RCC 7860 (cell line): ENCODE data around the gene TP53BP1.

Experiments used
- DNase-seq: peaks from one replicate; pipeline ENCODE4 v3.0.0-alpha.2; 2015; ENCODE audit warnings: low spot score
- FAIRE-seq: peaks from 2 replicates; lab custom pipeline; 2012; peaks lifted over from hg19 to GRCh38; lab: Jason Lieb, UNC

The TP53BP1 gene

GRCh38 chr15:43518197-43518761 is 25.3 kb upstream of the TP53BP1 start:
- FAIRE-seq (no peak), DNase-seq (no peak)

- DNase-seq = no peak
- no peak for FAIRE-seq
These were observed 24.6 kb upstream of the TP53BP1 start, which contains the start of gene MAP1A for GRCh38 chr15:43517354-43518196. Gene MAP1A (plus strand): TSS chr15:43517608. CDS start chr15:43521474, 3,866 bp downstream.

- DNase-seq (no peak), FAIRE-seq (no peak)
These were observed 23.9 kb upstream of the TP53BP1 start for GRCh38 chr15:43516801-43517353.

GRCh38 chr15:43516185-43516584 is 23.2 kb upstream of the TP53BP1 start:
- DNase-seq (no peak), FAIRE-seq (no peak)

- DNase-seq = no peak
- FAIRE-seq = no peak
These were observed 22.8 kb upstream of the TP53BP1 start for GRCh38 chr15:43515741-43516140.

GRCh38 chr15:43514241-43515057 is 21.5 kb upstream of the TP53BP1 start:
- FAIRE-seq = no peak
- no peak for DNase-seq

GRCh38 chr15:43513550-43513949 is 20.6 kb upstream of the TP53BP1 start:
- FAIRE-seq (no peak), DNase-seq (no peak)

- DNase-seq = peak; percentile 9
- FAIRE-seq = no peak
These were observed 18.3 kb upstream of the TP53BP1 start for GRCh38 chr15:43511012-43511885.

- FAIRE-seq = peak; percentile 62
These were observed 17.4 kb upstream of the TP53BP1 start for GRCh38 chr15:43510200-43511011.

GRCh38 chr15:43509660-43510199 is 16.8 kb upstream of the TP53BP1 start:
- no peak for FAIRE-seq

More at GRCh38 chr15:43510200-43511011, 17.4 kb upstream of the TP53BP1 start:
- DNase-seq = peak; percentile 95

GRCh38 chr15:43508991-43509659 is 16.2 kb upstream of the TP53BP1 start:
- FAIRE-seq (no peak), DNase-seq (no peak)

More at GRCh38 chr15:43509660-43510199, 16.8 kb upstream of the TP53BP1 start:
- DNase-seq = no peak

GRCh38 chr15:43508421-43508820 is 15.5 kb upstream of the TP53BP1 start:
- FAIRE-seq (no peak), DNase-seq (no peak)

GRCh38 chr15:43505738-43506137 is 12.8 kb upstream of the TP53BP1 start:
- DNase-seq = no peak
- FAIRE-seq = no peak

GRCh38 chr15:43499635-43500034 is 6.7 kb upstream of the TP53BP1 start:
- FAIRE-seq = no peak
- DNase-seq = no peak

- DNase-seq (no peak), FAIRE-seq (no peak)
These were observed 6.0 kb upstream of the TP53BP1 start for GRCh38 chr15:43498990-43499389.

- DNase-seq = no peak
These were observed 932 bp upstream of the TP53BP1 start for GRCh38 chr15:43493703-43494472.

GRCh38 chr15:43492266-43492665 is 690 bp downstream of the TP53BP1 start:
- FAIRE-seq (no peak), DNase-seq (no peak)

More at GRCh38 chr15:43493703-43494472, 932 bp upstream of the TP53BP1 start:
- no peak for FAIRE-seq

- FAIRE-seq (no peak), DNase-seq (no peak)
These were observed 3.8 kb downstream of the TP53BP1 start for GRCh38 chr15:43489191-43489590.
